ENCODE measurements around the gene TMEM192.
A peak's percentile ranks its signal among the peaks of the same experiment; 100 is the strongest.
"Not testable (repeated sequence)": the region's sequence is repeated elsewhere in the genome, so short reads cannot be mapped to it uniquely, and the experiment has no call there.

Gene TMEM192

DNA sequence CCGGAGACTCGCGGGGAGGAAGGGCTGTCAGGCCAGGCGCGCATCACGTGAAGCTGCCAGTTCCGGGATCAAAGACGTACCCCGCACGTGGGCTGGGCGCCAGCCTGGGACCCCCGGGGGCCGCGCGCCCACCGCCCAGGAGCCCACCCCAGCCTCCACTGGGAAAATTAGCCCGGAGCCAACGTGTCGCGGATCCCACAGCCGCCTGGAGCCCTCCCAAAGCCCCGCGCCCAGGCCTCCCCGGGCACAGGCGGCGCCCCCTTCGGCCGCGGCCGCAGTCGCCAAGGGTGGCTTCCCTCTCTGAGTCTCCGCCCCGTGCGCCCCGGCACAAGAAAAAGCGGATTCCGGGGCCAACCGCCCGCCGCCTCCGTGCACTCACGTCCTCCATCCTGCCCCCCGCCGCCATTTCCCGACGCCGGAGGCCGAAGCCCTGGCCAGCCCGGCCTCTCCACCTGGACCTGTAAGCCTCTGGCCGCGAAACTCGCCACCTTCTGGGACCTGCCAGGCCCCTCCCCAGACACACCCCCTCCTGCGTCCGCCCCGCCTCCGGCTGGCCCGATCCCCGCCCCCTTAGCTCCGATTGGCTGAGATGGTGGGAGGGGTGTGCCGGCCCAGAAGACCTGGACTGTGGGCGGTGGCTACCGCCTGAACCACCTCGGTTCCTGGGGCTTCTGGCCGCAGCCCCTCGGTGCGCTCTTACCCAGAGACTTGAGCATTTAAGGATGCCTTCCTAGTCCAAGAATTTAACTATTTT, at the start of gene TMEM192:
Gene TMEM192 (minus strand): TSS at position 493 of the 754 bp plus-strand sequence. CDS start 87 bp downstream, at position 406.
- peak; percentile 88 for DNase-seq

DNA sequence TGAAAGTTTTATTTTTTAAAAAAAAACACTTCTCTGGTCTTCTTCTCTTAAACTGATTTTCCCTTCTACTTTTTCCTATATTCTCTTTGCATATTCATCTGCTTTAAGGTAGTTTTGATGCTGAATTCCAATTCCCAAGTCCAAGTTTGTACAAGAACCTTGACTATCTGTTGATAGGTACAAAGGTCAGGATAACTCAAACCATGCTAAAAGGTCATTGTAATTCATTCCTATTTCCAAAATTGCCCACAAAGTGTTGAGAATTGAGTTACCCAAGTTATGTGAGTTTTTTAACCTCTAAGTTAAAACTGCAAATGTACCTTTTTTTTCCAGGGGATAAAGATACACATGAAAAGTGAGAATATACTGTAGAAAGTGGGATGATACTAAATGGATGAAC, 46.1 kb upstream of the TMEM192 start:
- DNase-seq: no peak

DNA sequence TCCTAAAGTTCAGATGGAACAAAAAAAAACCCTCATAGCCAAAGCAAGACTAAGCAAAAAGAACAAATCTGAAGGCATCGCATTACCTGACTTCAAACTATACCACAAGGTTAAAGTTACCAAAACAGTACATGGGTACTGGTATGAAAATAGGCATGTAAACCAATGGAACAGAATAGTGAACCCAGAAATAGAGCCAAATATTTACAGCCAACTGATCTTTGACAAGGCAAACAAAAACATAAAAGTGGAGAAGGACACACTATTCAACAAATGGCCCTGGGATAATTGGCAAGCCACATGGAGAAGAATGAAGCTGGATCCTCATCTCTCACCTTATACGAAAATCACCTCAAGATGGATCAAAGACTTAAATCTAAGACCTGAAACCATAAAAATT, 44.2 kb upstream of the TMEM192 start:
- DNase-seq: no peak

DNA sequence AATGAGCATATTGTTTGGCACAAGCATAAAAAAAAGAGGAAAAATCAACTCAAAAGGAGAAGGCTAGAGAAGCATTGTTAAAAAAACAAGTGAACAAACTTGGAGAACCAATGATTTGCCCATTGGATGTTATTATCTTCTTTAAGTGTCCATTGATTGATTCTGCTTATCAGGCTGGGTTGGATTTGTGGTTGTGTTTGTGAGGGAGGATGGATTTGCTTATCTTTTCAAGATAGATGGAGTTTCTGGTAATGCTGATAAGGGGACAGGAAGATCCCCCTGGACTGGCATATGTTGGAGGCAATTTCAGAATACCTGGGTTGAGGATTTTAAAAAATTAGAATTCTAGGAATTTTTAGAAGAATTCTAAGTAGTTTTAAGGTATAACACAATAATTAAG, 41.8 kb upstream of the TMEM192 start:
- DNase-seq: no peak

DNA sequence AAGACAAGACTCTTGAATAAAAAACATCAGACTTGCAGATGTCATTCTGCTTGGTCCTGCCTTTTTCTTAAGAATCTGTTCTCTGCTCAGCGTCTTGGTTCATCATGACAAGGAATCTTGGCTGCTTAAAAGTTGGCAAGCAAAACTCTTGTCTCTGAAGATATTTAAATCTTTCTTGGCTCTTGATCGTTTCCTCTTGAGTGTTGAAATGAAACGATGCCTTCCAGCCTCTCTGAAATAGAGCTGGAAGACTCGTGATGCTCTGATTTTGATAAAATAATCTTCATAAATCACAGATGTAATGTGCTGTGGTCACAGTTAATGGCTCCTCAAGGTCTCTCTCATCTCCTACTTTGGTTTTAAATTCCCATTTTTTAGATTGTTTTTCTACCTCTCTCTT, 39.9 kb upstream of the TMEM192 start:
- no peak for DNase-seq

- no peak for DNase-seq
Observed at GRCh38 chr4:165151734-165152133, 39.1 kb upstream of the TMEM192 start.

- no peak for DNase-seq
Observed at GRCh38 chr4:165150545-165150944, 37.9 kb upstream of the TMEM192 start.

- no peak for DNase-seq
Observed at GRCh38 chr4:165138843-165139242, 26.2 kb upstream of the TMEM192 start.

DNA sequence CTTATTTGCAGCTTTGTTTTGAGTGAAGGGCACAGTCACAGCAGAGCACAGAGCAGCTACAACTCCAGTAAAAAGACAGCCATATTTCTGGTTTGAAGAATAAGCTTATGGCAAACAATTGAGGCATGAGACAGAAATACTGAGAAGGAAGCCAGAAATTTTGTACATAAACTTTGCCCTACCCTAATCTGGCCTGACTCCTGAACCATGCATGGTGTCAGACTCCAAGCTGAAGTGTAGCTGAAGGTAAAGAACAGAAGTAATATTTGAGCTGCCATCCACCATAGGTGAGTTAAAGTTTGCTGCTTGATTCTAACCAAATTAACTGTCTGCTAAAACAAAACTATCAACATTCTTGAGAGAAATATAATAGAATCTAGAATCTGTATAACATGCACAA, 24.5 kb upstream of the TMEM192 start:
- DNase-seq: no peak

DNA sequence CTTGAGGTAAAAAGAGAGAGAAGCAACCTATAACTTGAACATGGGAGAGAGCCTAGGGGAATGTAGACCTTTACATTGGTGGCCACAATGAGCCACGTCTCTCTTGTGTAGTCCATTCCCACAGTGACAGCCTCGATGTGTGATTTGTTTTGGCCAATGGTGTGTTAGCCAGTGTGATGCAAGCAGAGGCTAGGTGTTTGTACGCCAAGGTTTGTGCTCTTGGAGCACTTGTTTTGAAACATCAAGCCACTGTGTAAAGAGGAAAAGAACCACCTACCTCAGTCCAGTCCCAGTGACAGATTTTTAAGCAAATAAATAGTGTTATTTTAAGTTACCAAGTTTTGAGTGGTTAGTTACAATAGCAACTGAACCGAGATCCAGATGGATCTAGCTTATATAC, 23.9 kb upstream of the TMEM192 start:
- DNase-seq: no peak

GRCh38 chr4:165133150-165133549, 20.5 kb upstream of the TMEM192 start:
- DNase-seq: no peak

GRCh38 chr4:165131247-165131832, 18.7 kb upstream of the TMEM192 start:
- DNase-seq: peak; percentile 82

DNA sequence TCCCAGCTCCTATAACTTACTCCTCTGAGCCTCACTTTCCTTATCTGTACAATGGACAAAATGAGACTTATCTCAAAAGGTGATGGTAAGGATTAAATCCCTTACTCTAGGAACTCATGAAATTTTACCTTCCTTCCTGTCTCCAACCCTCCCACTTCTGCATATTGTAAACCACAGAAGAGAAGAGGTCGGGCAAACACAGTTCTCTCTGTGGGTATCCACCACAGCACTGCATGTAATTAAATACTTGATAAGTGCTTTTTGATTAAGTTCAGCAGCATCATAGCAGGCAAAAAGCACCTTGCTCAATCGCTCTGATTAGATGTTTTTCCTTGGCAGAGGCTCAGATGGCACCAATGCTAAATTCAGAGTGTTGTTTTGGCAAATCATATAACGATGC, 17.3 kb upstream of the TMEM192 start:
- DNase-seq: no peak

- DNase-seq: not testable (repeated sequence)
Observed at GRCh38 chr4:165125869-165126499, 13.3 kb upstream of the TMEM192 start.

- no peak for DNase-seq
Observed at GRCh38 chr4:165124488-165124887, 11.8 kb upstream of the TMEM192 start.

GRCh38 chr4:165118256-165118909, 5.7 kb upstream of the TMEM192 start:
- no peak for DNase-seq

DNA sequence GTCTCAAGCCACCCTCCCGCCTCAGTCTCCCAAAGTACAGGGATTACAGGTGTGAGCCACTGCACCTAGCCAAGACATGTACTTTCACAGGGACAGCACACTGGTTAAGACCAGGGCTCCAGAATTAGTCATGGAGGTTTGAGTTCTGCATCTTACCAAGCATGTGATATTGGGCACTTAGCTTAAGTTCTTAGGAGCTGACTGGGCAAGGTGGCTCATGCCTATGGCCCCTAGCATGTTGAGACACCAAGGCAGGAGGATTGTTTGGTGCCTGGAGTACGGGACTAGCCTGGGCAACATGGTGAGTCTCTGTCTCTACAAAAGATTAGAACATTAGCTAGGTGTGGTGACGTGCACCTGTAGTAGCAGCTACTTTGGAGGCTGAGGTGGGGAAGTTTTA, 2.6 kb upstream of the TMEM192 start:
- no peak for DNase-seq

DNA sequence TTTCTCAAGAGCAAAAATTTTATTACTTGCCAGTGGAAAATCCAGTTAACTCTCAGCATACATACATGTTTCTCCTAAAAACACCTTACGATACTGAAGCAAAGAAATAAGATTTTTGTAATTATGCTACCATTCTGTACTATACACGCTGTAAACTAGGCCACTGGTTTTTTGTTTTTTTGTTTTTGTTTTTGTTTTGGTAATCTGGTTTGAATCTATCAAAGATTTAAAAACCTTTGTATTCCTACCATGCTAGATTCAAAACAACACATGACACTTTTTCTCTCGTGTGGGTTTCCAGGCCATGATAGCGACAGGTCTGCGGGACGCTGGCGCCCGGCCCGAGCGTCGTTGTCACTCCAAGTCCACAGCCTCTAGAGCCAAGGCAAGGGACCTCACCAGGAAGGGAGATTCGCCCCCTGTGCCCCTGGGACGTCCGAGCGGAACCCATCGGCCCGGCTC, 723 bp downstream of the TMEM192 start:
- no peak for DNase-seq

- no peak for DNase-seq
Observed at GRCh38 chr4:165106518-165106917, 6.1 kb downstream of the TMEM192 start.

DNA sequence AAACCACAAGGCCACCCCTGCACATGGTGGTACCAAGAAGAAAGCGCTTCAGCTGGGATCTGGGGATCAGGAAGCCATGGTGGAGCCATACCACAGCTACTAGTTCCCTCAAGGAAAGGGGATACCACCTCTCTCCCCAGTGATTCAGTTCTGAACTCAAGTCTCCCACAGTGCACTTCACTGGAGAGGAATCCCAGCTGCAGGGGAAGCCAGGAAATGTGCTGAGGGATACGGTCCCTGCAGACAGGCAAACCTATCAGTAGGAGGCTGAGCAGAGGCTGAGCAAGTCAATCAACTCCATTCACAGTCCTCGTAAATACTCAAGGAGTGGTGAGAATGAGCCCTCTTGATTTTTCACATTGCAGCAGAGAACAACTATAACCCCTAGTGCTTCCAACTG, 11.0 kb downstream of the TMEM192 start:
- DNase-seq: no peak

DNA sequence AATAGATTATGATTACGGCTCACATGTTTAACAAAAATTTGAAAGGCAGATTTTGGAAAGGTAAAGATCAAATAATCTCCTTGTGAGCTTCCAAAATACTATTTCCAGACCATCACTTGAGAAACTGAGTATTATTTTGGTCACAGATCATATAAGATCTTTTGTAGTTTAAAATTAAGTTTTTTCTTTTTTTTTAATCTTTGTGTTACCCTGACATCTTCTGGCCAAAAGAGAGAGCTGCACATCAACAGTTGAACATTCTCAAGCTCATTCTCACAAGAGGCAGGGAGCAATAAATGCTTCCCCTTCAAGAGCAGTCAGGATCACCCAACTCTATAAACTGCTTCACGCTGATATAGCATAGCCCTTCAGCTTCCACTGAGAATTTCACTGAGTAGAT, 15.9 kb downstream of the TMEM192 start:
- DNase-seq: no peak

DNA sequence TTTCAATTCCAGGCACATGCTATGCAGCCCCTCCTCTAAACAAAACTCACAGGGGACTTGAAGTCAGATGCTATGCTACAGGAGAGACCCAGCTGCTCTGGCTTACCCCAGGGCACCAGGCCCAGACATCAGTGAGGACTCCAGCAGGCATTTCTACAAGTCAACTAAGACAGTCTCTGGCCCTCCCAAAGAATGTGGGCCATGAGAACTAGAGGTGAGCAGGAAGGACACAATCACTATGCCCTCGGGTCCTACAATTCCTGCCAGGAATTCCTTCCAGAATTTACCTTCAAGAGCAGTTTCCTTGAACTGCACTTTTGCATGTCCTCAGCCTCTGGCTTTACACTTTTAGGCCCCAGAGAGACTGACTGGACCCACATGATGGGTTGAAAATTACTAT, 17.4 kb downstream of the TMEM192 start:
- DNase-seq: no peak

GRCh38 chr4:165094873-165095272, 17.8 kb downstream of the TMEM192 start:
- no peak for DNase-seq

DNA sequence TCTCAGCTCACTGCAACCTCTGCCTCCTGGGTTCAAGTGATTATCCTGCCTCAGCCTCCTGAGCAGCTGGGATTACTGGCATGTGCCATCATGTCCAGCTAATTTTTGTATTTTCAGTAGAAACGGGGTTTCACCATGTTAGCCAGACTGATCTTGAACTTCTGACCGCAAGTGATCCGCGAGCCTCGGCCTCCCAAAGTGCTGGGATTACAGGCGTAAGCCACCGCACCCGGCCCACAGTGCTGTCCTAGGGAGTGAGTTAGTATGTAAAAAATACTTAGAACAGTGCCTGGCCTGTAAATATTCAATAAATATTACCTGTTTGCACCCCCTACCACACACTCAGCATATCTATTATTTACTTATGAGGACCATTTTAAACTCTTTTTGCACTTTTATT, 20.5 kb downstream of the TMEM192 start:
- DNase-seq: not testable (repeated sequence)
